ENCODE results near the gene KCNK10.

DNA sequence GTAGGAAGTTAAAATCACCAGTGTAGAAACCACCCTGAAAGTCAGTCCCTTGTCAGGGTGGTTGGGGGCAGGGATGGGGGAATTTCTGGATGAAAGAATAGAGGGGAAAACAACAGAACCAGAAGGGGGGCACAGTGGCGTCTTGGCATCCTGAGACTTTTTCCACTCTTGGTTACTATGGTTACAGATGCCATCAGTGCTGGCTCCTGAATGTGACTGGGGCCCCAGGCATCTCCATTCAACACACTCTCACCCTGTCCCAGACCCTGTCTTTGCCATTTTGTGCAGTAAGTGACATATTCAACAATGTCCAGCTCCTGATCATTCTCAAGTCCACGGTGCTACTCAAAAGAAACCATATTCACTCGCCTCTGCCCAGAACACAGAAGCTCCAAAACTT lies 11.3 kb downstream of the KCNK10 start:
- TF ChIP-seq, protein P1, sequence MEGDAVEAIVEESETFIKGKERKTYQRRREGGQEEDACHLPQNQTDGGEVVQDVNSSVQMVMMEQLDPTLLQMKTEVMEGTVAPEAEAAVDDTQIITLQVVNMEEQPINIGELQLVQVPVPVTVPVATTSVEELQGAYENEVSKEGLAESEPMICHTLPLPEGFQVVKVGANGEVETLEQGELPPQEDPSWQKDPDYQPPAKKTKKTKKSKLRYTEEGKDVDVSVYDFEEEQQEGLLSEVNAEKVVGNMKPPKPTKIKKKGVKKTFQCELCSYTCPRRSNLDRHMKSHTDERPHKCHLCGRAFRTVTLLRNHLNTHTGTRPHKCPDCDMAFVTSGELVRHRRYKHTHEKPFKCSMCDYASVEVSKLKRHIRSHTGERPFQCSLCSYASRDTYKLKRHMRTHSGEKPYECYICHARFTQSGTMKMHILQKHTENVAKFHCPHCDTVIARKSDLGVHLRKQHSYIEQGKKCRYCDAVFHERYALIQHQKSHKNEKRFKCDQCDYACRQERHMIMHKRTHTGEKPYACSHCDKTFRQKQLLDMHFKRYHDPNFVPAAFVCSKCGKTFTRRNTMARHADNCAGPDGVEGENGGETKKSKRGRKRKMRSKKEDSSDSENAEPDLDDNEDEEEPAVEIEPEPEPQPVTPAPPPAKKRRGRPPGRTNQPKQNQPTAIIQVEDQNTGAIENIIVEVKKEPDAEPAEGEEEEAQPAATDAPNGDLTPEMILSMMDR (IDR thresholded peaks at IDR 0.05; ENCODE audit: low read depth, low read length) = no peak
- no peak for TF ChIP-seq POLR2A (IDR thresholded peaks at IDR 0.05; ENCODE audit: extremely low read depth, insufficient read length)
